Kidney (tissue), 14 donors: ENCODE results near the gene SLC22A4. TPM values are rescaled to one million over a fixed set of nuclear protein-coding genes. Genes with fewer than 3 reads are reported as not detected.

Source experiments
- DNase-seq, 5 donors: peaks; one replicate each; pipeline ENCODE4 v3.0.0-alpha.2; 2013 to 2020
- FAIRE-seq: peaks from 2 replicates; lab custom pipeline; 2012; peaks lifted over from hg19 to GRCh38; lab: Jason Lieb, UNC
- H3K27ac ChIP-seq, 2 donors: one replicate each; pipeline ENCODE4 v1.7.0; 2013; ENCODE audit warnings: low read depth in 2 of 2, low read length in 2 of 2, inconsistent platforms in 1 of 2
- H3K27me3 ChIP-seq: one replicate; pipeline ENCODE4 v1.7.1; 2013; ENCODE audit warnings: low read length, inconsistent platforms; ENCODE audit not compliant: control insufficient read depth, insufficient read depth
- H3K36me3 ChIP-seq, 3 donors: one replicate each; pipeline versions ENCODE4 v1.7.0 to v1.7.1; 2013; ENCODE audit warnings: low read length in 3 of 3, control low read depth in 1 of 3, inconsistent platforms in 1 of 3; ENCODE audit not compliant: insufficient read depth in 3 of 3, control insufficient read depth in 2 of 3
- H3K4me1 ChIP-seq, 3 donors: one replicate each; pipeline versions ENCODE4 v1.7.0 to v1.7.1; 2013; ENCODE audit warnings: low read length in 3 of 3, inconsistent platforms in 1 of 3, low read depth in 1 of 3; ENCODE audit not compliant: control insufficient read depth in 2 of 3, insufficient read depth in 2 of 3
- H3K4me3 ChIP-seq, 3 donors: one replicate each; pipeline versions ENCODE4 v1.7.0 to v1.8.1; 2013; ENCODE audit warnings: low read length in 3 of 3, control low read depth in 1 of 3, inconsistent platforms in 1 of 3
- H3K9ac ChIP-seq, 3 donors: one replicate each; pipeline versions ENCODE4 v1.7.0 to v1.7.1; 2013; ENCODE audit warnings: low read length in 3 of 3, control low read depth in 1 of 3, inconsistent platforms in 1 of 3
- H3K9me3 ChIP-seq, 3 donors: one replicate each; pipeline versions ENCODE4 v1.7.0 to v1.7.1; 2013; ENCODE audit warnings: low read length in 3 of 3, control low read depth in 1 of 3, inconsistent platforms in 1 of 3; ENCODE audit not compliant: control insufficient read depth in 2 of 3, insufficient read depth in 1 of 3
- intact Hi-C: fragments of 100-400 bp; cut with DNase I; formaldehyde crosslinking; loops from one replicate; pipeline ENCODE4 v1.11.1; 2022
- polyA plus RNA-seq: library from polyadenylated mRNA; stranded (reverse); fragments of 350-450 nt; fragmentation: Illumina TruSeq; extraction: RNeasy Lipid Tissue Mini Kit (QIAGEN cat#74804); gene quantifications from one replicate; pipeline ENCODE4 v1.2.3, GENCODE V29; 2014; ENCODE audit warnings: low read depth, low replicate concordance; ENCODE audit not compliant: insufficient read depth
- total RNA-seq: library from RNA; stranded (reverse); fragmentation: NEBNext Ultra II Directional; extraction: Animal tissue kit (Norgen Biotek cat#: 25700); gene quantifications from one replicate; pipeline ENCODE4 v1.2.1, GENCODE V29; 2021
- TF ChIP-seq, protein P1 (sequence below): IDR thresholded peaks from 3 replicates; pipeline ENCODE4 v1.5.1; 2012; ENCODE audit warnings: mild to moderate bottlenecking, moderate library complexity, borderline replicate concordance; ENCODE audit not compliant: insufficient read depth; ENCODE audit errors: extremely low read depth
- donor health status: control.
- donor health status: control.
- donor health status: control.
- donor health status: control.
- donor health status: control.
- donor health status: DM: yes; HTN: yes; CAD: no.
- donor health status: Normal renal cell carcinoma (clear cell type).

The SLC22A4 gene
- total and polyA plus RNA-seq, 2 donors from 2014 or later = 2.4 to 7.6 TPM

DNA sequence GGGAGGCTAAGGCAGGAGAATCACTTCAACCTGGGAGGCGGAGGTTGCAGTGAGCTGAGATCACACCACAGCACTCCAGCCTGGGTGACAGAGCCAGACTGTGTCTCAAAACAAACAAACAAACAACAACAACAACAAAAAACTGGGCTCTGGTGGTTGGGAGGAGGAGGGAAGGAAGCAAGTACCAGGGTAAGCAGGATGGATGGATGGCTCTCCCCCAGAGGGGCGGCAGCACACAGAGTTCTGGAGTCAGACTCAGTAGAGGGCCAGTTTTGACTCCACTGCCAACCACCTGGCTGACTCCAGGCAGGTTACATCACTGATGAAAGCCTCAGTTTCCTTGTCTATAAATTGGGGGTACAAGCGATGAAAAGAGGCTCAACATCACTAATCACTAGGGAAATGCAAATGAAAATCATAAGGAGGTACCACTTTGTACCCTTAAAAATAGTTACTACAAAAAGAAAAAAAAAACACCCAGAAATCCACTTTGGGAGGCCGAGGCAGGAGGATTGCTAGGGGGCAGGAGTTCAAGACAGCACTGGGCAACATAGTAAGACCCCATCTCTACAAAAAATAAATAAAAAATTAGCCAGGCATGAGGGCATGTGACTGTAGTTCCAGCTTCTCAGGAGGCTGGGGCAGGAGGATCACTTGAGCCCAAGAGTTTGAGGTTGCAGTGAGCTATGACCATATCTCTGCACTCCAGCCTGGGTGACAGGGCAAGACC is 3.2 kb downstream of the SLC22A4 start:
- Histone ChIP-seq H3K4me1 (peaks cover 0 to 30% (median 22%) of the 10 kb centered on the region in 3 donors), H3K36me3 (no peaks in the 10 kb centered on the region), H3K9ac (no peak overlapping the region), H3K4me3 (no peak overlapping the region), H3K9me3 (no peaks in the 10 kb centered on the region), H3K27me3 (no peaks in the 10 kb centered on the region), H3K27ac (no peak overlapping the region)
- TF ChIP-seq, protein P1, sequence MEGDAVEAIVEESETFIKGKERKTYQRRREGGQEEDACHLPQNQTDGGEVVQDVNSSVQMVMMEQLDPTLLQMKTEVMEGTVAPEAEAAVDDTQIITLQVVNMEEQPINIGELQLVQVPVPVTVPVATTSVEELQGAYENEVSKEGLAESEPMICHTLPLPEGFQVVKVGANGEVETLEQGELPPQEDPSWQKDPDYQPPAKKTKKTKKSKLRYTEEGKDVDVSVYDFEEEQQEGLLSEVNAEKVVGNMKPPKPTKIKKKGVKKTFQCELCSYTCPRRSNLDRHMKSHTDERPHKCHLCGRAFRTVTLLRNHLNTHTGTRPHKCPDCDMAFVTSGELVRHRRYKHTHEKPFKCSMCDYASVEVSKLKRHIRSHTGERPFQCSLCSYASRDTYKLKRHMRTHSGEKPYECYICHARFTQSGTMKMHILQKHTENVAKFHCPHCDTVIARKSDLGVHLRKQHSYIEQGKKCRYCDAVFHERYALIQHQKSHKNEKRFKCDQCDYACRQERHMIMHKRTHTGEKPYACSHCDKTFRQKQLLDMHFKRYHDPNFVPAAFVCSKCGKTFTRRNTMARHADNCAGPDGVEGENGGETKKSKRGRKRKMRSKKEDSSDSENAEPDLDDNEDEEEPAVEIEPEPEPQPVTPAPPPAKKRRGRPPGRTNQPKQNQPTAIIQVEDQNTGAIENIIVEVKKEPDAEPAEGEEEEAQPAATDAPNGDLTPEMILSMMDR = no peak
- intact Hi-C loops = no loop called here
- FAIRE-seq (no peak), DNase-seq (no peak)

DNA sequence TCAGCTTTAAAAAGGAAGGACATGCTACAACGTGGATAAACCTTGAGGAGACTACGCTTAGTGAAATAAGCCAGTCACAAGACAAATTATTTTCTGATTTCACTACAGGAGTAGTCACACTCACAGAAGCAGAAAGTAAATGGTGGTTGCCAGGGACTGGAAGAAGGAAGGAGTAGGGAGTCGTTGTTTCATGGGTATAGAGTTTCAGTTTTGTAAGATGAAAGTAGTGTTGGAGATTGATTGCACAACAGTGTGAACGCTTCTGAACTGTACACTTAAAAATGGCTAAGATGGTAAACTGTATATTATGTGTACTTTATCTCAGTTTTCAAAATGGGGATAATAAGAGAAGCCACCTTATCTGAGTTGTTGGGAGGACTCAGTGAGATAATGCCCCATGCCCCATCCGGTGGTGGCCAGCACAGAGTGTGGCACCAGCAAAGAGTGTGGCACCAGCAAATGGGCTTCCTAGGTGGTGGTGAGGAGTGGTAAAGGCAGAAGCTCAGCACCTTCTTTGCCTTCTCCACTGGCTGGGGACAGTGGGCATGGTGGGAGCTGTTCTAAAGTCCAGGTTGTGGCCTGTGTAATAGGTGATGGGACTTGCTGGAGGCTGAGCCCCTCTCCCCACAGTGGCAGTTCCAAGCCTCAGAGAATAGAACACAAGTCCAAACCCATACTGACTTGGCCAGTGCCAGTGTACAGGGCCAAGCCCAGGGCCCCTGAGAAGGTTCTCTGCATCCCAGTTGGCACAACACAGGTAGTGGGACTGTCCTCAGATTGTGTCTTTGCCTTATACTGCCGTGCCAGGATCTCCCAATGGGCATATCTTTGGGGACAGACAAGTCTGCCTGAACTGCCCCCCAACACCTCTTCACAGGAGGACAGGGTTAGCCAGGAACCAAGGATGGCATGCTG is 4.4 kb downstream of the SLC22A4 start:
- DNase-seq (peak in 1 of 5 donors; percentile 48), FAIRE-seq (no peak)
- H3K27ac ChIP-seq = no peak overlapping the region
- TF ChIP-seq, protein P1 = no peak
- H3K4me3 ChIP-seq = no peak overlapping the region
- intact Hi-C loops = no loop called here
- no peaks in the 10 kb centered on the region for H3K9me3 ChIP-seq
- H3K27me3 ChIP-seq = no peaks in the 10 kb centered on the region
- peaks cover 0 to 22% (median 19%) of the 10 kb centered on the region in 3 donors for H3K4me1 ChIP-seq
- H3K9ac ChIP-seq = no peak overlapping the region
- H3K36me3 ChIP-seq = no peaks in the 10 kb centered on the region

DNA sequence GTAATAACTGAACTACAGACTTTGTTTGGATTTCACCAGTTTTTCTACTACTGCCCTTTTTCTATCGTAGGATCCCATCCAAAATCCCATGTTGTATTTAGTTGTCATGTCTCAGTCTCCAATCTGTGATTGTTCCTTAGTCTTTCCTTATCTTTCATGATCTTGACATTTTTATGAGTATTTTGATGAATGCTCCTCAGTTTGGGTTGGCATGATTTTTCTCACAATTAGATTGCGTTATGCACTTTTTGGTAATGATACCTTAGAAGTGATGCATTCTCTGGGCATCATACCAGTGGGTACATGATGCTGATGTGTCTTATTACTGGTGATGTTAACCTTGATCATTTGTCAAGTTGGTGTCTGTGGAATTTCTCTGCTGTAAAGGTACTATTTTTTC is 5.7 kb downstream of the SLC22A4 start:
- intact Hi-C loops = no loop called here
- Histone ChIP-seq H3K36me3 (no peaks in the 10 kb centered on the region), H3K27ac (no peak overlapping the region), H3K4me1 (peaks cover 0 to 20% (median 19%) of the 10 kb centered on the region in 3 donors), H3K27me3 (no peaks in the 10 kb centered on the region), H3K9me3 (no peaks in the 10 kb centered on the region), H3K9ac (no peak overlapping the region), H3K4me3 (no peak overlapping the region)
- no peak for DNase-seq
- no peak for FAIRE-seq
- TF ChIP-seq, protein P1 = no peak
